GM12878 (cell line): ENCODE results near the gene GARNL3. TPM values are rescaled to one million over a fixed set of nuclear protein-coding genes. Genes with fewer than 3 reads are reported as not detected.

Source experiments
- ATAC-seq: fragments of 200-7000 bp; cut with Tn5 transposase; 3 replicates; pipeline ENCODE4 v1.9.1; 2020; ENCODE audit warnings: mild to moderate bottlenecking, moderate library complexity
- BruUV-seq: library from RNA; stranded (reverse); fragments of 400-500 nt; replicated peaks from 2 replicates; lab custom pipeline; 2021; lab: Mats Ljungman, UMichigan
- CTCF ChIA-PET: fragments of 300-600 bp; sonication (Branson Sonifier 250); formaldehyde crosslinking; extraction: SDS; loops from one replicate; lab custom pipeline; 2021; ENCODE audit warnings: inconsistent platforms; lab: Yijun Ruan, JAX
- POLR2A ChIA-PET: fragments of 350-600 bp; formaldehyde crosslinking; extraction: SDS; loops from one replicate; lab custom pipeline; 2021; ENCODE audit warnings: inconsistent platforms; lab: Charles Lee
- RAD21 ChIA-PET: fragments of 300-600 bp; sonication (Branson Sonifier 250); formaldehyde crosslinking; loops from one replicate; lab custom pipeline; 2023; ENCODE audit warnings: antibody characterized with exemption; ENCODE audit not compliant: unreplicated experiment; lab: Charles Lee
- SMC1A ChIA-PET: fragments of 300-600 bp; sonication (Branson Sonifier 250); formaldehyde crosslinking; loops from one replicate; lab custom pipeline; 2023; ENCODE audit not compliant: unreplicated experiment, uncharacterized antibody; lab: Charles Lee
- DNase-seq: peaks from one replicate; pipeline ENCODE4 v3.0.0-alpha.2; 2011; ENCODE audit warnings: low read depth, low spot score
- FAIRE-seq: peaks from 3 replicates; lab custom pipeline; 2011; peaks lifted over from hg19 to GRCh38; lab: Jason Lieb, UNC
- H2AFZ ChIP-seq: 2 replicates; pipeline ENCODE4 v1.6.0; 2011; ENCODE audit warnings: low read depth, low read length, control low read depth; ENCODE audit not compliant: control insufficient read depth
- H3K27ac ChIP-seq: 2 replicates; pipeline ENCODE4 v1.5.1; 2011; ENCODE audit warnings: control low read depth; ENCODE audit not compliant: control insufficient read depth, insufficient read depth
- H3K27me3 ChIP-seq, 2 experiments: replicated peaks in 1 of 2; 2 replicates each; pipeline versions ENCODE4 v1.6.0 to v1.6.1; 2011; ENCODE audit warnings: low read length in 1 of 2; ENCODE audit not compliant: control insufficient read depth in 2 of 2, insufficient read depth in 2 of 2
- H3K36me3 ChIP-seq, 2 experiments: 2 replicates each; pipeline ENCODE4 v1.5.1; 2011; ENCODE audit warnings: low read length in 1 of 2; ENCODE audit not compliant: control insufficient read depth in 2 of 2, insufficient read depth in 2 of 2
- H3K4me1 ChIP-seq: 2 replicates; pipeline ENCODE4 v1.6.1; 2011; ENCODE audit warnings: mild to moderate bottlenecking, low read length, moderate library complexity, mixed read lengths; ENCODE audit not compliant: control insufficient read depth, insufficient read depth
- H3K4me2 ChIP-seq: 2 replicates; pipeline ENCODE4 v1.6.0; 2011; ENCODE audit warnings: control low read depth; ENCODE audit not compliant: control insufficient read depth, insufficient read depth
- H3K4me3 ChIP-seq: fragments of 200-600 bp; sonication (generic); 2 replicates; pipeline ENCODE4 v1.5.1; 2016
- H3K79me2 ChIP-seq: 2 replicates; pipeline ENCODE4 v1.6.0; 2011; ENCODE audit warnings: low read length; ENCODE audit not compliant: control insufficient read depth, insufficient read depth
- H3K9ac ChIP-seq: 2 replicates; pipeline ENCODE4 v1.8.0; 2011; ENCODE audit warnings: low read length, control low read depth, mixed read lengths; ENCODE audit not compliant: control insufficient read depth, insufficient read depth
- H3K9me3 ChIP-seq: replicated peaks from 3 replicates; pipeline ENCODE4 v1.5.1; 2011; ENCODE audit warnings: mild to moderate bottlenecking, low read length; ENCODE audit not compliant: control insufficient read depth, insufficient read depth
- H4K20me1 ChIP-seq: 2 replicates; pipeline ENCODE4 v1.6.0; 2011; ENCODE audit not compliant: control insufficient read depth, insufficient read depth
- BRCA1 ChIP-seq: IDR thresholded peaks from 2 replicates; pipeline ENCODE4 v1.6.1; 2011; ENCODE audit warnings: low read depth, low read length, improper control_type of control experiment
- CUX1 ChIP-seq: IDR thresholded peaks from 2 replicates; pipeline ENCODE4 v1.6.1; 2012; ENCODE audit warnings: improper control_type of control experiment, low read depth, low read length; ENCODE audit not compliant: insufficient replicate concordance
- E2F8 ChIP-seq: fragments of 450-650 bp; IDR thresholded peaks from 2 replicates; pipeline ENCODE4 v1.6.1; 2018; ENCODE audit warnings: mild to moderate bottlenecking, low read depth, moderate library complexity; ENCODE audit not compliant: partially characterized antibody
- GATAD2B ChIP-seq: fragments of 450-650 bp; conservative IDR thresholded peaks from 2 replicates; pipeline ENCODE4 v1.6.1; 2017; ENCODE audit warnings: low read depth, mild to moderate bottlenecking, moderate library complexity
- JUND ChIP-seq: IDR thresholded peaks from 2 replicates; pipeline ENCODE4 v1.6.1; 2012; ENCODE audit warnings: low read depth, mild to moderate bottlenecking, low read length, improper control_type of control experiment, moderate library complexity
- NRF1 ChIP-seq: conservative IDR thresholded peaks from 2 replicates; pipeline ENCODE4 v1.6.1; 2011; ENCODE audit warnings: mild to moderate bottlenecking, low read depth, low read length, improper control_type of control experiment
- RAD51 ChIP-seq: fragments of 450-650 bp; IDR thresholded peaks from 2 replicates; pipeline ENCODE4 v1.6.1; 2016; ENCODE audit warnings: moderate library complexity, mild to moderate bottlenecking, inconsistent platforms
- SMAD5 ChIP-seq: IDR thresholded peaks from 2 replicates; pipeline ENCODE4 v1.6.1; 2016; ENCODE audit warnings: antibody characterized with exemption, low read depth
- SMARCA5 ChIP-seq: fragments of 450-650 bp; IDR thresholded peaks from 2 replicates; pipeline ENCODE4 v1.6.1; 2017; ENCODE audit warnings: mild to moderate bottlenecking
- TAF1 ChIP-seq: IDR thresholded peaks from 2 replicates; pipeline ENCODE4 v1.6.1; 2011; ENCODE audit warnings: mild to moderate bottlenecking, low read depth, low read length, borderline replicate concordance
- ZBTB40 ChIP-seq: fragments of 450-650 bp; IDR thresholded peaks from 2 replicates; pipeline ENCODE4 v1.6.1; 2016; ENCODE audit warnings: mild to moderate bottlenecking, moderate library complexity, borderline replicate concordance
- ZNF274 ChIP-seq: IDR thresholded peaks from one replicate; pipeline ENCODE4 v1.8.0; 2011; ENCODE audit not compliant: insufficient read length, insufficient read depth
- WGBS: methylation state at CpG from one replicate; pipeline ENCODE4 v1.1.6; 2016; ENCODE audit warnings: low lambda C conversion rate; ENCODE audit not compliant: insufficient replicate concordance, insufficient coverage; ENCODE audit errors: missing lambda C conversion rate; 5-methylcytosine and 5-hydroxymethylcytosine counted together
- in situ Hi-C: fragments of 300-500 bp; cut with MboI; formaldehyde crosslinking; loops from 9 replicates; pipeline ENCODE4 v1.14.3; 2018; ENCODE audit warnings: mixed read lengths
- intact Hi-C: fragments of 100-400 bp; cut with micrococcal nuclease; formaldehyde crosslinking; loops from one replicate; pipeline ENCODE4 v1.14.2; 2022; ENCODE audit not compliant: unreplicated experiment
- polyA plus RNA-seq, 11 experiments: library from polyadenylated mRNA; depleted of rRNA in 4 of 11; unstranded in 6 of 11; stranded (reverse) in 5 of 11; fragments of >200 nt; fragmentation: Nextera tagmentation in 4 of 11; fragmentation: Illumina TruSeq in 1 of 11; extraction: Ambion mirVana in 4 of 11; extraction: Trizol in 1 of 11; gene quantifications; 1 replicate in 1 of 11; 2 replicates in 10 of 11; pipeline versions ENCODE4 v1.2.1 to v1.2.3, GENCODE V29; 2011 to 2016; ENCODE audit warnings: inconsistent platforms in 2 of 11, missing spikeins in 2 of 11, low read depth in 1 of 11
- total RNA-seq, 4 experiments: library from RNA; depleted of rRNA in 3 of 4; stranded (reverse); fragments of >200 nt in 3 of 4; fragmentation: Illumina TruSeq in 1 of 4; extraction: Trizol in 1 of 4; gene quantifications; 2 replicates each; pipeline versions ENCODE4 v1.2.1 to v1.2.3, GENCODE V29; 2013 to 2021

Gene GARNL3
- total and polyA plus RNA-seq, 10 of the 15 experiments (the other 5 are each of a cell fraction or from before 2014, with no cell fraction given) = 0.89 to 13.2 (median 6.3) TPM

- H3K9me3 ChIP-seq = no peaks in the 10 kb centered on the region
- no TSS peak for BruUV-seq
- SMC1A ChIA-PET = no interaction called here
- no peak overlapping the region for H3K4me2 ChIP-seq
- POLR2A ChIA-PET = interaction anchor here (0.6 kb wide), 1 partner anchor 87 kb away, joined by 3 read pairs; no protein-coding TSS in a partner anchor
- ATAC-seq (no peak), FAIRE-seq (no peak), DNase-seq (no peak)
- in situ Hi-C loops (no loop called here), intact Hi-C loops (no loop called here)
- no peaks in the 10 kb centered on the region for H3K79me2 ChIP-seq
- 96% methylated on average over 5 of the region's 5 CpGs for WGBS
- RAD21 ChIA-PET = no interaction called here
- no peak overlapping the region for H3K9ac ChIP-seq
- H3K36me3 ChIP-seq = no peaks in the 10 kb centered on the region; a peak in 1 of 4 replicates
- H3K27me3 ChIP-seq = no peaks in the 10 kb centered on the region
- no peak overlapping the region for H3K27ac ChIP-seq
- no peak overlapping the region for H2AFZ ChIP-seq
- H3K4me3 ChIP-seq = no peak overlapping the region
- H3K4me1 ChIP-seq = no peaks in the 10 kb centered on the region
- H4K20me1 ChIP-seq = no peaks in the 10 kb centered on the region
- CTCF ChIA-PET = no interaction called here
- no peak for TF ChIP-seq RAD51
- no peak for TF ChIP-seq ZNF274
- no peak for TF ChIP-seq GATAD2B
- no peak for TF ChIP-seq SMAD5
- TF ChIP-seq E2F8 = no peak
- no peak for TF ChIP-seq ZBTB40
- no peak for TF ChIP-seq SMARCA5
- TF ChIP-seq JUND = no peak
- TF ChIP-seq TAF1 = no peak
- no peak for TF ChIP-seq BRCA1
- no peak for TF ChIP-seq NRF1
- TF ChIP-seq CUX1 = no peak
Measured at GRCh38 chr9:127336086-127336485, 71.5 kb downstream of the GARNL3 start.
